K562 (cell line): ENCODE results near the gene GMPR2. TPM values are rescaled to one million over a fixed set of nuclear protein-coding genes. Genes with fewer than 3 reads are reported as not detected.
A peak's percentile ranks its signal among the peaks of the same experiment; 100 is the strongest.

Experiments used
- ATAC-seq: fragments of 200-7000 bp; cut with Tn5 transposase; 3 replicates; pipeline ENCODE4 v1.9.1; 2020; ENCODE audit warnings: moderate library complexity
- BruUV-seq: library from RNA; stranded (reverse); fragments of 400-500 nt; replicated peaks from 2 replicates; lab custom pipeline; 2021; lab: Mats Ljungman, UMichigan
- CTCF ChIA-PET: fragments of 300-600 bp; formaldehyde crosslinking; extraction: SDS; loops from one replicate; lab custom pipeline; 2021; ENCODE audit warnings: low intra/inter-chr PET ratio; lab: Yijun Ruan, JAX
- POLR2A ChIA-PET: fragments of 300-600, 350-650 bp; sonication (Branson Sonifier 250); formaldehyde crosslinking; extraction: SDS; loops from one replicate; lab custom pipeline; 2021; ENCODE audit warnings: antibody characterized with exemption, inconsistent platforms; lab: Yijun Ruan, JAX
- DNase-seq, 4 experiments: peaks; one replicate each; pipeline versions ENCODE4 v3.0.0 to v3.0.0-alpha.2; 2011 to 2018; ENCODE audit warnings: low spot score in 3 of 4, mixed read lengths in 3 of 4; ENCODE audit errors: extremely low read depth in 1 of 4
- FAIRE-seq: peaks from 2 replicates; lab custom pipeline; 2011; peaks lifted over from hg19 to GRCh38; lab: Jason Lieb, UNC
- H2AFZ ChIP-seq: 2 replicates; pipeline ENCODE4 v1.6.0; 2011; ENCODE audit warnings: low read depth, low read length, control low read depth, inconsistent platforms
- H3K27ac ChIP-seq: fragments of 200-600 bp; 3 replicates; pipeline ENCODE4 v1.8.0; 2011; ENCODE audit warnings: low read depth, mild to moderate bottlenecking, control low read depth, inconsistent platforms, low read length, moderate library complexity, mixed read lengths; ENCODE audit errors: extremely low read depth
- H3K27me3 ChIP-seq, 2 experiments: fragments of 300-600 bp in 1 of 2; 2 replicates in 1 of 2; 3 replicates in 1 of 2; pipeline versions ENCODE4 v1.6.0 to v1.8.0; 2011; ENCODE audit warnings: inconsistent platforms in 2 of 2, low read length in 2 of 2, mild to moderate bottlenecking in 1 of 2, mixed read lengths in 1 of 2, moderate library complexity in 1 of 2; ENCODE audit not compliant: control insufficient read depth in 2 of 2, insufficient read depth in 2 of 2
- H3K36me3 ChIP-seq: fragments of 300-600 bp; 3 replicates; pipeline ENCODE4 v1.8.0; 2011; ENCODE audit warnings: mild to moderate bottlenecking, low read length, inconsistent platforms; ENCODE audit not compliant: control insufficient read depth, insufficient read depth
- H3K4me1 ChIP-seq, 2 experiments: fragments of 200-600 bp in 1 of 2; replicated peaks in 1 of 2; 2 replicates in 1 of 2; 3 replicates in 1 of 2; pipeline versions ENCODE4 v1.5.1 to v1.8.0; 2011; ENCODE audit warnings: inconsistent platforms in 2 of 2, low read length in 2 of 2, mild to moderate bottlenecking in 1 of 2, mixed read lengths in 1 of 2, moderate library complexity in 1 of 2; ENCODE audit not compliant: control insufficient read depth in 2 of 2, insufficient read depth in 2 of 2
- H3K4me2 ChIP-seq: 2 replicates; pipeline ENCODE4 v1.6.1; 2011; ENCODE audit warnings: low read length, control low read depth, inconsistent platforms, mixed read lengths; ENCODE audit not compliant: insufficient read depth
- H3K4me3 ChIP-seq: fragments of 200-600 bp; sonication (generic), shearing (Covaris generic); 2 replicates; pipeline ENCODE4 v1.5.1; 2016; ENCODE audit warnings: control low read depth, inconsistent platforms
- H3K79me2 ChIP-seq: fragments of 200-600 bp; 3 replicates; pipeline ENCODE4 v1.8.0; 2011; ENCODE audit warnings: low read length, inconsistent platforms; ENCODE audit not compliant: control insufficient read depth, insufficient read depth
- H3K9ac ChIP-seq, 2 experiments: 2 replicates each; pipeline versions ENCODE4 v1.6.0 to v1.6.1; 2011; ENCODE audit warnings: low read depth in 2 of 2, low read length in 2 of 2, control low read depth in 1 of 2, inconsistent platforms in 1 of 2, mild to moderate bottlenecking in 1 of 2, mixed read lengths in 1 of 2; ENCODE audit not compliant: insufficient read depth in 1 of 2
- H3K9me1 ChIP-seq: one replicate; pipeline ENCODE4 v1.6.0; 2011; ENCODE audit warnings: inconsistent platforms, mild to moderate bottlenecking, low read length, moderate library complexity; ENCODE audit not compliant: control insufficient read depth, insufficient read depth
- H3K9me3 ChIP-seq: replicated peaks from 2 replicates; pipeline ENCODE4 v1.5.1; 2011; ENCODE audit warnings: low read depth, low read length, inconsistent platforms; ENCODE audit not compliant: control insufficient read depth, insufficient read depth
- H4K20me1 ChIP-seq: replicated peaks from 2 replicates; pipeline ENCODE4 v1.6.1; 2011; ENCODE audit warnings: low read length, inconsistent platforms, mixed read lengths; ENCODE audit not compliant: control insufficient read depth, insufficient read depth
- CBFB ChIP-seq: sonication (generic); formaldehyde crosslinking; IDR thresholded peaks from 2 replicates; pipeline ENCODE4 v1.4.0; 2020; ENCODE audit warnings: mild to moderate bottlenecking, missing genetic modification reagents
- E2F5 ChIP-seq: sonication (generic); formaldehyde crosslinking; IDR thresholded peaks from 2 replicates; pipeline ENCODE4 v1.8.0; 2022; ENCODE audit warnings: mild to moderate bottlenecking, missing genetic modification reagents
- SIX5 ChIP-seq, 2 experiments: IDR thresholded peaks; 2 replicates each; pipeline ENCODE4 v1.6.1; 2011; ENCODE audit warnings: low read length in 2 of 2, borderline replicate concordance in 1 of 2, low read depth in 1 of 2, mild to moderate bottlenecking in 1 of 2, moderate library complexity in 1 of 2; ENCODE audit not compliant: insufficient read depth in 1 of 2
- ZBTB34 ChIP-seq: fragments of 250-450 bp; sonication (Bioruptor Pico); IDR thresholded peaks from 2 replicates; pipeline ENCODE4 v1.8.0; 2021; ENCODE audit warnings: mild to moderate bottlenecking, moderate library complexity
- ZBTB9 ChIP-seq: fragments of 450-650 bp; formaldehyde crosslinking; IDR thresholded peaks from 2 replicates; pipeline ENCODE4 v1.4.0; 2020; ENCODE audit warnings: mild to moderate bottlenecking, moderate library complexity
- ZNF740 ChIP-seq, 3 experiments: fragments of 200-800 bp in 1 of 3; sonication (Bioruptor generic) in 1 of 3; sonication (generic) in 1 of 3; formaldehyde crosslinking in 1 of 3; IDR thresholded peaks; 2 replicates each; pipeline versions ENCODE4 v1.6.1 to v1.8.0; 2016 to 2022; ENCODE audit warnings: mild to moderate bottlenecking in 2 of 3, missing compliant biosample characterization in 2 of 3, missing genetic modification characterization in 2 of 3, missing genetic modification reagents in 1 of 3
- WGBS: fragments of 100-300 bp; shearing (Covaris generic); methylation state at CpG from one replicate; pipeline ENCODE4 v1.1.6; 2016; ENCODE audit warnings: low coverage, mixed read lengths; ENCODE audit not compliant: insufficient coverage; ENCODE audit errors: missing lambda C conversion rate; 5-methylcytosine and 5-hydroxymethylcytosine counted together
- in situ Hi-C: fragments of 300-500 bp; cut with MboI; formaldehyde crosslinking; loops from 4 replicates; pipeline ENCODE4 v1.15.0; 2018; ENCODE audit warnings: inconsistent platforms, mixed read lengths
- intact Hi-C: fragments of 100-400 bp; cut with micrococcal nuclease; formaldehyde crosslinking; loops from 2 replicates; pipeline ENCODE4 v1.14.2; 2022
- polyA plus RNA-seq, 8 experiments: library from polyadenylated mRNA; depleted of rRNA in 4 of 8; stranded (reverse) in 5 of 8; unstranded in 3 of 8; fragments of >200 nt; fragmentation: Nextera tagmentation in 2 of 8; fragmentation: Illumina TruSeq in 1 of 8; extraction: Ambion mirVana in 2 of 8; extraction: Trizol in 1 of 8; gene quantifications; 2 replicates each; pipeline versions ENCODE4 v1.2.1 to v1.2.3, GENCODE V29; 2011 to 2014; ENCODE audit warnings: inconsistent platforms in 1 of 8, missing spikeins in 1 of 8
- total RNA-seq, 7 experiments: library from RNA; depleted of rRNA in 6 of 7; stranded (reverse); fragments of >200 nt in 6 of 7; fragmentation: Illumina TruSeq in 2 of 7; extraction: Trizol in 2 of 7; gene quantifications; 2 replicates each; pipeline versions ENCODE4 v1.2.1 to v1.2.3, GENCODE V29; 2011 to 2021; ENCODE audit warnings: low replicate concordance in 1 of 7

Gene GMPR2
- total and polyA plus RNA-seq, 9 of the 15 experiments (the other 6 are each of a cell fraction or from before 2014, with no cell fraction given) = 26.4 to 67.4 (median 36.3) TPM

- no peaks in the 10 kb centered on the region for H3K27me3 ChIP-seq
- H3K79me2 ChIP-seq = peaks cover 26% of the 10 kb centered on the region
- 0 out of 4 replicates have a peak overlapping the region, but pooled peaks of 1 of the 2 experiments have one; percentile 9 for H3K9ac ChIP-seq
- ChIA-PET POLR2A (interaction anchor here (1.1 to 1.3 kb wide), 2 partner anchors 16 to 22 kb away, joined by 3 to 4 read pairs; no protein-coding TSS in a partner anchor), CTCF (no interaction called here)
- DNase-seq = no peak
- no peak overlapping the region for H2AFZ ChIP-seq
- intact Hi-C loops = no loop called here
- peaks cover 55% of the 10 kb centered on the region; the same call in 2 of the 3 replicates for H3K36me3 ChIP-seq
- no peak for FAIRE-seq
- no peak overlapping the region for H3K27ac ChIP-seq
- no peak overlapping the region for H3K4me3 ChIP-seq
- no TSS peak for BruUV-seq
- no peak for ATAC-seq
- no peak overlapping the region for H3K4me2 ChIP-seq
- no peaks in the 10 kb centered on the region for H3K9me1 ChIP-seq
- no peaks in the 10 kb centered on the region for H3K9me3 ChIP-seq
- in situ Hi-C loops = no loop called here
- H3K4me1 ChIP-seq = peaks cover 12 to 23% of the 10 kb centered on the region in 2 experiments
- WGBS = 93% methylated on average over 6 of the region's 6 CpGs
- H4K20me1 ChIP-seq = no peaks in the 10 kb centered on the region
- TF ChIP-seq ZBTB34 (CRISPR knock-in tag) = no peak
- TF ChIP-seq E2F5 (CRISPR knock-in tag) = no peak
- TF ChIP-seq ZBTB9 (CRISPR knock-in tag) = no peak
- TF ChIP-seq ZNF740 (CRISPR knock-in tag; IDR thresholded peaks at IDR 0.05) = no peak
- TF ChIP-seq ZNF740 (tag; IDR thresholded peaks at IDR 0.05) = no peak
- no peak for TF ChIP-seq SIX5 (IDR thresholded peaks at IDR 0.05; ENCODE audit: borderline replicate concordance in 1 of 2, insufficient read depth in 1 of 2, low read depth in 1 of 2, low read length in 2 of 2)
- TF ChIP-seq CBFB (CRISPR knock-in tag) = no peak
Measured at GRCh38 chr14:24211311-24211710, 21.4 kb upstream of the GMPR2 start.
